GM21381 (cell line): ENCODE measurements around the gene CRHBP.
"Not testable (repeated sequence)": the region's sequence is repeated elsewhere in the genome, so short reads cannot be mapped to it uniquely, and the experiment has no call there.

Experiments used
- ATAC-seq: cut with Tn5 transposase; IDR thresholded peaks from one replicate; pipeline ENCODE4 v1.9.1; 2021; ENCODE audit warnings: mild to moderate bottlenecking, moderate library complexity; ENCODE audit not compliant: unreplicated experiment

The CRHBP gene

GRCh38 chr5:76952795-76953536 is at the start of gene CRHBP:
CRHBP (plus strand) TSS chr5:76953045; CDS start chr5:76953135, 90 bp downstream.
- no peak for ATAC-seq

GRCh38 chr5:76908166-76908565 is 44.7 kb upstream of the CRHBP start:
- no peak for ATAC-seq

- ATAC-seq = not testable (repeated sequence)
Measured at GRCh38 chr5:76910344-76910933, 42.4 kb upstream of the CRHBP start.

GRCh38 chr5:76914671-76915070 is 38.2 kb upstream of the CRHBP start:
- not testable (repeated sequence) for ATAC-seq

- ATAC-seq = no peak
Measured at GRCh38 chr5:76918539-76918938, 34.3 kb upstream of the CRHBP start.

- ATAC-seq = no peak
Measured at GRCh38 chr5:76920491-76920890, 32.4 kb upstream of the CRHBP start.

- no peak for ATAC-seq
Measured at GRCh38 chr5:76926329-76927105, 26.3 kb upstream of the CRHBP start.

- no peak for ATAC-seq
Measured at GRCh38 chr5:76927961-76928360, 24.9 kb upstream of the CRHBP start.

GRCh38 chr5:76930083-76930482 is 22.8 kb upstream of the CRHBP start:
- no peak for ATAC-seq

- ATAC-seq = no peak
Measured at GRCh38 chr5:76938177-76938576, 14.7 kb upstream of the CRHBP start.

- ATAC-seq = no peak
Measured at GRCh38 chr5:76941000-76941399, 11.8 kb upstream of the CRHBP start.

GRCh38 chr5:76941442-76941841 is 11.4 kb upstream of the CRHBP start:
- no peak for ATAC-seq

GRCh38 chr5:76942581-76942980 is 10.3 kb upstream of the CRHBP start:
- ATAC-seq = no peak

- no peak for ATAC-seq
Measured at GRCh38 chr5:76943006-76943405, 9.8 kb upstream of the CRHBP start.

GRCh38 chr5:76944638-76945037 is 8.2 kb upstream of the CRHBP start:
- ATAC-seq = no peak

GRCh38 chr5:76945238-76945637 is 7.6 kb upstream of the CRHBP start:
- not testable (repeated sequence) for ATAC-seq

GRCh38 chr5:76946090-76946489 is 6.8 kb upstream of the CRHBP start:
- no peak for ATAC-seq

- ATAC-seq = no peak
Measured at GRCh38 chr5:76947082-76947503, 5.8 kb upstream of the CRHBP start.

- ATAC-seq = no peak
Measured at GRCh38 chr5:76953551-76954382, 922 bp downstream of the CRHBP start.

- ATAC-seq = no peak
Measured at GRCh38 chr5:76954383-76954763, 1.5 kb downstream of the CRHBP start.

- ATAC-seq = no peak
Measured at GRCh38 chr5:76956033-76956432, 3.2 kb downstream of the CRHBP start.
